Memory B cell (primary cell): Measurements from ENCODE around the gene ADCYAP1R1.

Experiments
- ATAC-seq: fragments of 150-1000 bp; cut with Tn5 transposase; 2 replicates; pipeline ENCODE4 v1.10.0; 2021; ENCODE audit warnings: low read depth, mild to moderate bottlenecking, moderate library complexity
- DNase-seq, 2 donors: peaks; one replicate each; pipeline ENCODE4 v3.0.0; 2022; ENCODE audit warnings: low spot score in 2 of 2
- H3K27ac Mint-ChIP-seq: one replicate; pipeline ENCODE4 v1.8.0; 2022; ENCODE audit warnings: mild to moderate bottlenecking, moderate library complexity, mixed read lengths
- H3K27me3 Mint-ChIP-seq: one replicate; pipeline ENCODE4 v1.8.0; 2022; ENCODE audit warnings: mixed read lengths
- H3K36me3 Mint-ChIP-seq: one replicate; pipeline ENCODE4 v1.8.0; 2022; ENCODE audit warnings: mild to moderate bottlenecking, mixed read lengths
- H3K4me1 Mint-ChIP-seq: one replicate; pipeline ENCODE4 v1.8.0; 2022; ENCODE audit warnings: mixed read lengths
- H3K4me3 Mint-ChIP-seq: one replicate; pipeline ENCODE4 v1.8.0; 2022; ENCODE audit warnings: mild to moderate bottlenecking, moderate library complexity, mixed read lengths
- H3K9me3 Mint-ChIP-seq: one replicate; pipeline ENCODE4 v1.8.0; 2022; ENCODE audit warnings: mixed read lengths

Gene ADCYAP1R1

GRCh38 chr7:31051598-31052486, at the start of gene ADCYAP1R1:
Gene ADCYAP1R1 (plus strand): TSS chr7:31052308. CDS start chr7:31063265, 10,957 bp downstream.
- peaks cover 18% of the 10 kb centered on the region for H3K27me3 Mint-ChIP-seq
- H3K4me1 Mint-ChIP-seq, result no peaks in the 10 kb centered on the region
- DNase-seq (no peak), ATAC-seq (no peak)
- no peaks in the 10 kb centered on the region for H3K9me3 Mint-ChIP-seq
- H3K4me3 Mint-ChIP-seq, result no peak within 1 kb of the TSS
- no peaks in the 10 kb centered on the region for H3K36me3 Mint-ChIP-seq
- H3K27ac Mint-ChIP-seq, result no peak within 1 kb of the TSS

DNA sequence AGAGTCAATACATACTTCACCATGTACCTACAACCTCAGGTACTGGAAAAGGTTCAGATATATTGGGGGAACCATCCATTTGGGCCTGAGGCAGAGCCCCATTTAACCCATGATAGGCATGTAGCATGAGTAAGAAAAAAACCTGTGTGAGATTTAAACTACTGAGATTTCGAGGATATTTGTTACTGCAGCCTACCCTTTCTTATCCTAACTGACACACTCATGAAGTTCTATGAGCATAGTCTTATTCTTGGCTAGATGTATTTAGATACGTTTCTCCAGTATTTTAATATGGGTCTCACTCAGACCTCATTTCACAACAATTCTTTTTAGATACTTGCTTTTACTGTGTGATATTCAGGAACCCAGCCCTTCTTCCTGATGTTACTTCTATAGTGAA, 49.0 kb upstream of the ADCYAP1R1 start:
- Mint-ChIP-seq H3K9me3 (no peaks in the 10 kb centered on the region), H3K36me3 (no peaks in the 10 kb centered on the region), H3K4me3 (no peak overlapping the region), H3K27me3 (peaks cover 6% of the 10 kb centered on the region), H3K4me1 (peaks cover 2% of the 10 kb centered on the region), H3K27ac (no peak overlapping the region)
- no peak for DNase-seq
- ATAC-seq, result no peak

DNA sequence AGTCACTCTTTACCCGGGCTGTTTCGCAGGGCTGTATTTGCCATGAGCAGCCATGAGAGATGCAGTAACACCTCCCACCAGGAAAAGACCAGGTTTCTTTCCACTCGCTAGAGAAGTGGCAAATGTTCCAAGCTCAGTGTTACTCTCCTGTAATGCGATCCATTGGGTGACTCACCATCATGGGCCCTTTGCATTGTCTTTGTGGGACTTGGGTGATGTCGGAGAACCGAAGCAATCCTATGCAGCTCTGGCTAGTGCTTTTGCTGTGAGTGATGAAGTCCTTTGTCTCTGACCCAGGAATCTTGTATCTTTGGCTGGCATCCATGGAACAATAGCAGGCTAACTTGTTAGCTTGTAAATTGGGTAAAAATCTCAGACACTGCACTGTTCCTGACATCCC, 48.4 kb upstream of the ADCYAP1R1 start:
- Mint-ChIP-seq H3K36me3 (no peaks in the 10 kb centered on the region), H3K27me3 (peaks cover 6% of the 10 kb centered on the region), H3K4me1 (peaks cover 2% of the 10 kb centered on the region), H3K27ac (no peak overlapping the region), H3K4me3 (no peak overlapping the region), H3K9me3 (no peaks in the 10 kb centered on the region)
- DNase-seq (no peak), ATAC-seq (no peak)

- Mint-ChIP-seq H3K4me1 (peaks cover 2% of the 10 kb centered on the region), H3K4me3 (no peak overlapping the region), H3K36me3 (no peaks in the 10 kb centered on the region), H3K27me3 (peaks cover 10% of the 10 kb centered on the region), H3K27ac (no peak overlapping the region), H3K9me3 (no peaks in the 10 kb centered on the region)
- DNase-seq (no peak), ATAC-seq (no peak)
Observed at GRCh38 chr7:31004393-31004792, 47.7 kb upstream of the ADCYAP1R1 start.

DNA sequence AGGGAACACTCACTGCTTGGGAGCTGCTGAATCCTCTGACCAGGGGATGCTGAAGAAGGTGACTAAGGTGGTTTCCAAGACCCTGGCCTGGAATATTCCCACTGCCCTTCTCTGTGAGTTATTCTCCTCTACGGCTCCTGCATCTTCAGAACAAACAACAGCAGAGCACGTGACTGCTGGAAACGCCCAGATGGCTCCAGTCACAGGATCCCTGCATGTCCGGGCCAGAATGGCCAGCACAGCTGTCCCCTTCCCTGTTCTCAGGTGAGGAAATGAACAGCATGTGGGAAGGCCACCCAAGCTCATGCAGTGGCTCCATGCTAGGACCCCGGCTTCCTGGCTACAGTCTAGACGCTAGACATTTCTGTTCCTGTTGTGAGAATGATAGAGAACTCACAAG, 45.3 kb upstream of the ADCYAP1R1 start:
- no peak for ATAC-seq
- Mint-ChIP-seq H3K27me3 (peaks cover 8% of the 10 kb centered on the region), H3K36me3 (no peaks in the 10 kb centered on the region), H3K4me3 (no peak overlapping the region), H3K4me1 (no peaks in the 10 kb centered on the region), H3K9me3 (no peaks in the 10 kb centered on the region), H3K27ac (no peak overlapping the region)
- DNase-seq, result no peak

DNA sequence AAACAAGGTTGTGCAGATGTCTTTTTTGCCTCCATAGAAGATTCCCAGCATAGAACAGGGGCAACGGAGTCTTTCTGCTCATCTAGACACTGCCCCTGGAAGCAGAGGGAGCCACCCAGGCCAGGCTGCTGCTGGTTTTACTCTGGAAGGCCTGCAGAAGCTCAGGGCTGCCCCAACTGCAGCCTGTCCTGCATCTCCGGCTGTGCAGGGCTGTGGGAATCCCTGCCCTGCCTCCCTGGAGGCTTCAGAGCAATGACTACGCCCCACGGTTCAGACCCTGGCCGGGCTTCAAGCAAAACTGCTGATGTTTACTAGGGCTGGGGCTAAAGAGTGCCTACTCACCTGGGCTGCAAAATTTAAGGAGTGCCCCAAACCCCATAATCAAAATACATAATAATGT, 44.5 kb upstream of the ADCYAP1R1 start:
- no peak for ATAC-seq
- H3K27me3 Mint-ChIP-seq, result peaks cover 8% of the 10 kb centered on the region

GRCh38 chr7:31014826-31015225, 37.3 kb upstream of the ADCYAP1R1 start:
- peaks cover 15% of the 10 kb centered on the region for H3K27me3 Mint-ChIP-seq
- H3K4me3 Mint-ChIP-seq, result no peak overlapping the region
- H3K36me3 Mint-ChIP-seq, result no peaks in the 10 kb centered on the region
- H3K27ac Mint-ChIP-seq, result no peak overlapping the region
- no peaks in the 10 kb centered on the region for H3K4me1 Mint-ChIP-seq
- no peaks in the 10 kb centered on the region for H3K9me3 Mint-ChIP-seq
- ATAC-seq (no peak), DNase-seq (no peak)

More for the DNA sequence above, 44.5 kb upstream of the ADCYAP1R1 start:
- no peak overlapping the region for H3K27ac Mint-ChIP-seq
- DNase-seq, result no peak
- no peaks in the 10 kb centered on the region for H3K9me3 Mint-ChIP-seq
- H3K36me3 Mint-ChIP-seq, result no peaks in the 10 kb centered on the region
- H3K4me3 Mint-ChIP-seq, result no peak overlapping the region
- no peaks in the 10 kb centered on the region for H3K4me1 Mint-ChIP-seq

DNA sequence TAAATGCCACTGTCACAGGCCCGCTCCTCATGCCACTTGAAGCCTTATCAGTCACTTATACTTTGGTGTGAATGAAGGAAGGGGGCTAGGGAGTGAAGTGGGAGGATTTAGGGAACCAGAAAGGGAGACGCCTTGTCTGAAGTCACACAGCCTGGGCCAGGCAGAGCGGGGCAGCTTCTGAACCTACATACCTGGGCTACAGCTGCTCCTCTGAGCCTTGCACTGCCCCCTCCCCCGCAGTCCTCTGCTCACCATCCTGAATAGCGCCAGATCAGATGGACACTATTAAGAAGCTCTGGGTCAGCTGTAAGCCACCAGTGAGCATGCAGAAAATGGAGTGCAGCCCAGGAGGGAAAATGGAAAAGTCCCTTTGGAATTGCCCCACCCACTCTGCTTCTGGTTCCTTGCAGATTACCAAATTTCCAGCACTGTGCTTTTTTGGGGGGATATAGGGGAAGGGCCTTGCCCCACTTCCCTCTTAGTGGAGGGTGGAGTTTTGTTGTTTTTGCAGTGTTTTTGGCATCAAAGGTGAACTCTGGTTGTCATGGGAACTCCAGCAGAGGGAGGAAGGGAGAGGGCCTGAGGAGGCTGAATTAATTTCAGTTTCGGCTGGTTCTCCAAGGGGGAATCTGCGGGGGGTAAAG, 35.0 kb upstream of the ADCYAP1R1 start:
- peaks cover 18% of the 10 kb centered on the region for H3K27me3 Mint-ChIP-seq
- H3K4me3 Mint-ChIP-seq, result no peak overlapping the region
- H3K9me3 Mint-ChIP-seq, result no peaks in the 10 kb centered on the region
- DNase-seq (no peak), ATAC-seq (no peak)
- H3K36me3 Mint-ChIP-seq, result no peaks in the 10 kb centered on the region
- H3K27ac Mint-ChIP-seq, result no peak overlapping the region
- no peaks in the 10 kb centered on the region for H3K4me1 Mint-ChIP-seq

DNA sequence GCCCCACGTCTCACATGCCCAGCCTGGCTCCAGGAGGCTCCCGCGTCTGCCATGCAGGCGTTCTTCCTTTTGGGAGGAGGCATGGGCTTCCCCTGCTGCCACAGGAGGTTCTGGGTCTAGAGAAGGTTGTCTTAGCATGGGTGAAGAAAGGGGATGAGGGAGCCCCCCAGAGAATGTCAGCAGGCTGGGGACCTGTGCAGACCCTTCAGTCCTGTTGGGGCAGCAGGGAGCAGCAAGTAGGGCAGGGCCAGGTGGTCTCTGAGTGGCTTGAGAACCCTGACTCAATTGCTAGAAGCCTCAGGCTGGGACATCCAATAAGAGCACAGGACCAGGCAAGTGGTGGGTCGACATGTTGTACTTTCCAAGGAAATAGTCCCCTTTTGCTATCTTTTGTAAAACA, 34.4 kb upstream of the ADCYAP1R1 start:
- H3K27ac Mint-ChIP-seq, result no peak overlapping the region
- H3K4me1 Mint-ChIP-seq, result no peaks in the 10 kb centered on the region

DNA sequence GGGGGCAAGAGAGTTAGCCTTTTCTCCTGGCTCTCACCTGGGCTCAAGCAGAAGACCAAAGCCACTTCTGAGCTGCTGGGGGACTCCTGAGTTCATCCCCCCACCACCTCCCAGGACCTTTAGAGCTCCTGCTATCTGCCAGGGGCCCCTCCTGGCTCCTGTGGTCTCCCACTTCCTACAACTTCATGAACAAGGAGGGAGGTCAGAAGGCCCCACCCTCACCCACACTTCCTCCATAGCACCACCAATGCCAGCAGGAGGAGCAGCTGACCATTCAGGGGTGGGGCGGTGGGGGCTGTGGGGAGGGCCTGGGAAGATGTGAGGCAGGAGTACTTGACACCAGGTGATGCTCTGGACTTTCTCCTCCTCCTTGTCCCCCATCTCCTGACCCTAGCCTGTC, 32.6 kb upstream of the ADCYAP1R1 start:
- no peaks in the 10 kb centered on the region for H3K36me3 Mint-ChIP-seq
- H3K4me3 Mint-ChIP-seq, result no peak overlapping the region
- no peaks in the 10 kb centered on the region for H3K4me1 Mint-ChIP-seq
- H3K27me3 Mint-ChIP-seq, result peaks cover 9% of the 10 kb centered on the region
- ATAC-seq (no peak), DNase-seq (no peak)
- no peak overlapping the region for H3K27ac Mint-ChIP-seq
- H3K9me3 Mint-ChIP-seq, result no peaks in the 10 kb centered on the region

More for the DNA sequence above, 34.4 kb upstream of the ADCYAP1R1 start:
- no peak overlapping the region for H3K4me3 Mint-ChIP-seq
- no peak for DNase-seq
- no peak for ATAC-seq
- H3K27me3 Mint-ChIP-seq, result peaks cover 17% of the 10 kb centered on the region
- H3K9me3 Mint-ChIP-seq, result no peaks in the 10 kb centered on the region
- H3K36me3 Mint-ChIP-seq, result no peaks in the 10 kb centered on the region

DNA sequence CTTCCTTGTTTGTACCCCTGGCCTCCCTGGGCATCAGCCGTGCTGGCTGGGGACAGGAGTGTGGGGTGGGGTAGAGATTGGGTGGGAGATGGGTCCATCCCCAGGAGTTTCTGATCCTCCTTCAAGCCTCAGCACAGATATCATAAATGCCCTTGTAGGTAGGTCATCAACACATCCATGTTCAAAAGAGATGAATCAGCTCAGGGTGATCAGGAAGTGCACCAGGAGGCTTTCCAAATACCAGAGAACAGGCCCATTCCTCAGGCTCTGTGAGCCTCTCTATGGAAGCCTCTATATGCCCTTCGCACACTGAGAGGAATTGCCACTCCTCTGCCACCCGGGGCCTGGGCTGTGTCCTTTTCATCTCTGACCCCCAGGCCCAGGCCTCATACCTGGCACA, 31.9 kb upstream of the ADCYAP1R1 start:
- Mint-ChIP-seq H3K27ac (no peak overlapping the region), H3K4me3 (no peak overlapping the region), H3K9me3 (no peaks in the 10 kb centered on the region), H3K36me3 (no peaks in the 10 kb centered on the region), H3K27me3 (peaks cover 9% of the 10 kb centered on the region), H3K4me1 (no peaks in the 10 kb centered on the region)
- no peak for DNase-seq
- ATAC-seq, result no peak

GRCh38 chr7:31020652-31021051, 31.5 kb upstream of the ADCYAP1R1 start:
- ATAC-seq, result no peak
- H3K4me1 Mint-ChIP-seq, result no peaks in the 10 kb centered on the region
- H3K4me3 Mint-ChIP-seq, result no peak overlapping the region

DNA sequence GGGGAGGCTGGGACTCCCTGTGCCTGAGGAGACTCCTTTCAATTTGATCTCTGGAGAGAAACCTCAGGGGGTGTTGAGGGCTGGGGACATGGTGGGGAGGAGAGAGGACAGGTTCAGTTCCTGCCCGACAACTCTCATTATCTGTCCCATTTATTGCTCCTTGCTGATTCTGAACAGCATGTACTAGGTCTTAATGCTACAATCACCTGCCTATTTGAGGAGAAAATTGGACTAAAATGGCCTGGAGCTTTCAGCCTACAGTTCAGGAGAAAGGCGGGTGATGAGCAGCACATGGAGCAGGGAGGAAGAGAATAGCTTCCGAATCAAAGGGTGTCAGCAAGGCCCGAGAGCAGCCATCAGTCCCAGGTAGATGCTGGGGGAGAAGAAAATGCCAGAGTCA, 30.0 kb upstream of the ADCYAP1R1 start:
- no peak overlapping the region for H3K27ac Mint-ChIP-seq
- no peaks in the 10 kb centered on the region for H3K36me3 Mint-ChIP-seq
- H3K4me1 Mint-ChIP-seq, result no peaks in the 10 kb centered on the region
- peaks cover 12% of the 10 kb centered on the region for H3K27me3 Mint-ChIP-seq
- H3K9me3 Mint-ChIP-seq, result no peaks in the 10 kb centered on the region
- DNase-seq, result no peak
- H3K4me3 Mint-ChIP-seq, result no peak overlapping the region
- no peak for ATAC-seq

More at GRCh38 chr7:31020652-31021051, 31.5 kb upstream of the ADCYAP1R1 start:
- H3K27me3 Mint-ChIP-seq, result peaks cover 10% of the 10 kb centered on the region
- no peak for DNase-seq
- no peaks in the 10 kb centered on the region for H3K9me3 Mint-ChIP-seq
- no peak overlapping the region for H3K27ac Mint-ChIP-seq
- H3K36me3 Mint-ChIP-seq, result no peaks in the 10 kb centered on the region

GRCh38 chr7:31022726-31023125, 29.4 kb upstream of the ADCYAP1R1 start:
- H3K4me3 Mint-ChIP-seq, result no peak overlapping the region
- ATAC-seq (no peak), DNase-seq (no peak)
- no peaks in the 10 kb centered on the region for H3K36me3 Mint-ChIP-seq
- no peaks in the 10 kb centered on the region for H3K4me1 Mint-ChIP-seq
- peaks cover 12% of the 10 kb centered on the region for H3K27me3 Mint-ChIP-seq
- no peak overlapping the region for H3K27ac Mint-ChIP-seq
- H3K9me3 Mint-ChIP-seq, result no peaks in the 10 kb centered on the region
